ENCODE data around the gene DOCK4.

DOCK4 gene

DNA sequence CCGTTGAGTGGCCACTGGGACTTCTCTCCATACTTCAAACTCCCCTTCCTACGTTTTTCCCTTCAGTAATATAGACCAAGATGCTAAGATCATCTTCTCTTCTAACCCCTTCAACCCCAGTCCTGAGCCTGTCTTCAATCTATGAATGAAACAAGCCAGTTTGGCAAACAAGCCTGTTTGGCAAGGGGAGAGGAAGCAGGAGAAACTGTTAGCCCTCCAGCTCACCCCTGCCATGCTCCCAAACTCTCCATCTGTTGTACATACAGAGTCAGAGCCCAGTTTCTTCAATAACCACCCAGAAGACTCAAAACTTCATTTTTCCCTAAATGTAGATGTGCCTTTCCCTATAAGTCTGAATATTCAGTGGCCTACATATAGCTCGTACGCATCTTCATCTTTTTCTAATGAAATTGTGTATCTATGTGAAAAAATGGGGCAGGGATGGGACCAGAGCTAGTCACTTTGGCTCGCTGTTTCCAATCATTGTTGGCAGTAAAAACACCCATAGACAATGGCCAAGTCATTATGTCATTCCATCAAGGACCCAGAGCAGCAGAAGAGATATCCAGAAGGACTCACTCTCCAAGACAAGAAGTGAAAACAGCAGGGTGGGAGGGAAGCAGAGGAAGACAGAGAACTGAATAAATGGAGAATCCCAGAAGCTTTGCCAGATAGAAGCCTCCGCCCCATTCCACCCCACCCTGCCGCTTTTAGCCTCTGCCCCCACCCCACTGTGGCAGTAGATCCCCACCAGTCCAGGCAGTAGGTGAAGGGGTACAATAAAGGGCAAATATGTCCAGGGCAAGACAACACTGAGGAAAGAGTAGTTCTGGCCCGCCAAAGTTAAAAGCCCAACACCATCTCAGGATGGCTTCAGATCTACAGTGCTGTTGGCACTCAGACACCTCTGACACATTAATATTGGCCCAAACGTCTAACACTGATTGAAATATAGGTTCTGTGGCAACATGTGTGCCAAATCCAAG, 87.3 kb downstream of the DOCK4 start:
- TF ChIP-seq CTCF (IDR thresholded peaks at IDR 0.05; ENCODE audit: low read depth, low read length): no peak
- H3K4me3 ChIP-seq (ENCODE audit: low read depth, low read length): no peak overlapping the region

- H3K4me3 ChIP-seq (ENCODE audit: low read depth, low read length): no peak overlapping the region
- TF ChIP-seq CTCF (IDR thresholded peaks at IDR 0.05; ENCODE audit: low read depth, low read length): no peak
These were observed 89.3 kb downstream of the DOCK4 start for GRCh38 chr7:112116894-112117293.

- TF ChIP-seq CTCF (IDR thresholded peaks at IDR 0.05; ENCODE audit: low read depth, low read length): no peak
- H3K4me3 ChIP-seq (ENCODE audit: low read depth, low read length): no peak overlapping the region
These were observed 89.8 kb downstream of the DOCK4 start for GRCh38 chr7:112116358-112116757.

GRCh38 chr7:112115880-112116279, 90.3 kb downstream of the DOCK4 start:
- no peak overlapping the region for H3K4me3 ChIP-seq (ENCODE audit: low read depth, low read length)
- TF ChIP-seq CTCF (IDR thresholded peaks at IDR 0.05; ENCODE audit: low read depth, low read length): no peak

GRCh38 chr7:112113913-112114575, 92.2 kb downstream of the DOCK4 start:
- no peak for TF ChIP-seq CTCF (IDR thresholded peaks at IDR 0.05; ENCODE audit: low read depth, low read length)
- H3K4me3 ChIP-seq (ENCODE audit: low read depth, low read length): no peak overlapping the region

DNA sequence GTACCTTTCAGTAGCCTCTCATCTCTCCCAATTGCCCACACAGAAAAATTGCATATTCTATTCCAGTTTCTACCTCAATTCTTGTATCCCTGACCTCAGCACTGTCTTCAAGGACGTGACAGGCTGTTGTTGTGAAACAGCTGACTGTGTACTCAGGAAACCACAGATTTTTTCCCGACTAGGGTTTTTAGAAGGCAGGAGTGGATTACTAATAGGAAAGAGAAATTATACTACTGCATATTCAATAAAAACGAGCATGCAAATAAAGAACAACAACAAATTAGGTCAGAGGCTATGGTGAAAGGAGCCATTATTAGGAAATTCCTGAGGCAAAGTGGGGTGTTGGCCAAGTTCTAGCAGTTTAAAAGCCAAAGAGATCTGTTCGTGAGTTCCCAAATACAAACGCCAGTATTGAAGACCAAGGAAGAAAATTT, 93.4 kb downstream of the DOCK4 start:
- H3K4me3 ChIP-seq (ENCODE audit: low read depth, low read length): no peak overlapping the region
- TF ChIP-seq CTCF (IDR thresholded peaks at IDR 0.05; ENCODE audit: low read depth, low read length): no peak

DNA sequence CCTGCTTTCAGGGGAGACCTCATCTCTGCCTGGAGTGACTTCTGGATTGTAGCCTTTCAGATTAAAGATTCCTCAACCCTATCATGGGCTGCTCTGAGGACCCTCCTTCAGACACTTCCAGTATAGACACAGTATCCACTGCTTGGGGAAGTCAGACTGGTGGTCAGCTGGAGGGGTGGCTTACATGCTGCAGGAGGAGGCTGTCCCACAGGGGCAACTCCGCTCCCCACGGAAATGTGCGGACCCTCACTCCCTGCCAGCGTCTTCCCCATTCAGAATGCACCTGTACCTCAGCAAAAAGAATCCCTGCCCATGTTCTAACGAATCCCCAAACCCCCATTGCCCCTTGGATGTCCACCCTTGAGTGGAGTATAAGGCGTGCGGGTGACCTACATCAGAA, 95.5 kb downstream of the DOCK4 start:
- H3K4me3 ChIP-seq (ENCODE audit: low read depth, low read length): no peak overlapping the region
- TF ChIP-seq CTCF (IDR thresholded peaks at IDR 0.05; ENCODE audit: low read depth, low read length): no peak

Data from WI38 (cell line).